HL-60 (cell line): ENCODE data around the gene PNMA6F.

Source experiments
- GABPA ChIP-seq: IDR thresholded peaks from 2 replicates; pipeline ENCODE4 v1.6.1; 2012; ENCODE audit warnings: low read depth
- POLR2AphosphoS5 ChIP-seq: IDR thresholded peaks from 2 replicates; pipeline ENCODE4 v1.6.1; 2012; ENCODE audit warnings: low read depth
- TF ChIP-seq, protein P1 (sequence below): IDR thresholded peaks from one replicate; pipeline ENCODE4 v1.5.1; 2011; ENCODE audit warnings: low read length, control low read depth, inconsistent platforms; ENCODE audit not compliant: insufficient read depth

DNA sequence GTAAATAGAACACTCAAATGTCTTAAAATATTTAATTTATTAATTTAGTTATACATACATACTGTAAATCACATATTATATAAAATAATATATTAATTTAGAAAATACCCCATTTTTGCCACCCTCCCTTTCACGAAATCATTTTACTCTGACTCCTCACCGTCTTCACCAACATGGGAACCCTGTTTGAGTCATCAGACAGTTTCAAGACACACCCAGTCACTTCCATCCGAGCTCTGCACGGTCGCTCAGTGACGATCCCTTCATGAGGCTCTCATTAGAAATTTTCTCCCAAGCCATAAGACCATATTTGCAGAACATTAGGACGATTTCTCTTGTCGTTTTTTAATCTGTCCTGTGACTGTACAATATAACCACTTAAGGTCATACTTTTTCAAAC lies 26.9 kb upstream of the PNMA6F start:
- TF ChIP-seq, protein P1, sequence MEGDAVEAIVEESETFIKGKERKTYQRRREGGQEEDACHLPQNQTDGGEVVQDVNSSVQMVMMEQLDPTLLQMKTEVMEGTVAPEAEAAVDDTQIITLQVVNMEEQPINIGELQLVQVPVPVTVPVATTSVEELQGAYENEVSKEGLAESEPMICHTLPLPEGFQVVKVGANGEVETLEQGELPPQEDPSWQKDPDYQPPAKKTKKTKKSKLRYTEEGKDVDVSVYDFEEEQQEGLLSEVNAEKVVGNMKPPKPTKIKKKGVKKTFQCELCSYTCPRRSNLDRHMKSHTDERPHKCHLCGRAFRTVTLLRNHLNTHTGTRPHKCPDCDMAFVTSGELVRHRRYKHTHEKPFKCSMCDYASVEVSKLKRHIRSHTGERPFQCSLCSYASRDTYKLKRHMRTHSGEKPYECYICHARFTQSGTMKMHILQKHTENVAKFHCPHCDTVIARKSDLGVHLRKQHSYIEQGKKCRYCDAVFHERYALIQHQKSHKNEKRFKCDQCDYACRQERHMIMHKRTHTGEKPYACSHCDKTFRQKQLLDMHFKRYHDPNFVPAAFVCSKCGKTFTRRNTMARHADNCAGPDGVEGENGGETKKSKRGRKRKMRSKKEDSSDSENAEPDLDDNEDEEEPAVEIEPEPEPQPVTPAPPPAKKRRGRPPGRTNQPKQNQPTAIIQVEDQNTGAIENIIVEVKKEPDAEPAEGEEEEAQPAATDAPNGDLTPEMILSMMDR: no peak
- TF ChIP-seq POLR2AphosphoS5: no peak
- no peak for TF ChIP-seq GABPA
